ENCODE results near the gene TNFRSF12A. TPM values are rescaled to one million over a fixed set of nuclear protein-coding genes. Genes with fewer than 3 reads are reported as not detected.
"Not testable (repeated sequence)": the region's sequence is repeated elsewhere in the genome, so short reads cannot be mapped to it uniquely, and the experiment has no call there.

Gene TNFRSF12A
- total RNA-seq, 1 donor from 2014 or later: 14.3 TPM

- Mint-ChIP-seq H3K9me3 (no peaks in the 10 kb centered on the region), H3K27me3 (ENCODE audit: insufficient read depth, low read depth) (peaks cover 29% of the 10 kb centered on the region), H3K4me1 (peaks cover 5% of the 10 kb centered on the region), H3K27ac (no peak overlapping the region), H3K4me3 (peak overlapping the region; percentile 24), H3K36me3 (peaks cover 5% of the 10 kb centered on the region)
- Histone ChIP-seq H3K27ac (no peak overlapping the region), H3K9me3 (ENCODE audit: low read depth) (no peaks in the 10 kb centered on the region), H3K9ac (no peak overlapping the region), H3K79me2 (ENCODE audit: low read depth) (no peaks in the 10 kb centered on the region), H3K4me2 (no peak overlapping the region), H3K4me3 (no peak overlapping the region), H3K27me3 (peaks cover 53% of the 10 kb centered on the region), H4K20me1 (ENCODE audit: low read depth) (peaks cover 13% of the 10 kb centered on the region), H3F3A (ENCODE audit: low read depth) (peaks cover 12% of the 10 kb centered on the region), H3K4me1 (no peaks in the 10 kb centered on the region), H3K36me3 (no peaks in the 10 kb centered on the region), H2AFZ (replicated peaks) (no peak overlapping the region)
- DNase-seq (ENCODE audit: low spot score): no peak
- no peak for TF ChIP-seq CTCF (IDR thresholded peaks at IDR 0.05)
- TF ChIP-seq EZH2 (IDR thresholded peaks at IDR 0.05): no peak
- no peak for TF ChIP-seq EZH2phosphoT487 (IDR thresholded peaks at IDR 0.05)
Observed at GRCh38 chr16:3051009-3051408, 30.8 kb downstream of the TNFRSF12A start.

- Histone ChIP-seq H4K20me1 (ENCODE audit: low read depth) (peaks cover 14% of the 10 kb centered on the region), H3K9me3 (ENCODE audit: low read depth) (no peaks in the 10 kb centered on the region), H3K4me1 (no peaks in the 10 kb centered on the region), H3K4me3 (no peak overlapping the region), H3K79me2 (ENCODE audit: low read depth) (no peaks in the 10 kb centered on the region), H3K4me2 (no peak overlapping the region), H3K27me3 (peaks cover 49% of the 10 kb centered on the region), H3K27ac (no peak overlapping the region), H3K9ac (no peak overlapping the region), H3F3A (ENCODE audit: low read depth) (peaks cover 12% of the 10 kb centered on the region), H2AFZ (replicated peaks) (no peak overlapping the region), H3K36me3 (no peaks in the 10 kb centered on the region)
- Mint-ChIP-seq H3K27ac (no peak overlapping the region), H3K4me1 (peaks cover 5% of the 10 kb centered on the region), H3K4me3 (no peak overlapping the region), H3K9me3 (no peaks in the 10 kb centered on the region), H3K36me3 (peaks cover 5% of the 10 kb centered on the region), H3K27me3 (ENCODE audit: insufficient read depth, low read depth) (peaks cover 29% of the 10 kb centered on the region)
- TF ChIP-seq EZH2phosphoT487 (IDR thresholded peaks at IDR 0.05): no peak
- no peak for DNase-seq (ENCODE audit: low spot score)
Observed at GRCh38 chr16:3051494-3051893, 31.3 kb downstream of the TNFRSF12A start.

- not testable (repeated sequence) for H3K4me1 ChIP-seq; H3K9me3 ChIP-seq (ENCODE audit: low read depth); H3K36me3 ChIP-seq; H2AFZ ChIP-seq (replicated peaks); H3K27ac ChIP-seq; H3K4me3 Mint-ChIP-seq; H3K27ac Mint-ChIP-seq; DNase-seq (ENCODE audit: low spot score); H3F3A ChIP-seq (ENCODE audit: low read depth); H3K9me3 Mint-ChIP-seq; H3K4me1 Mint-ChIP-seq; H3K4me2 ChIP-seq; H3K36me3 Mint-ChIP-seq; H3K9ac ChIP-seq; H3K4me3 ChIP-seq; H3K79me2 ChIP-seq (ENCODE audit: low read depth)
- Histone ChIP-seq H3K27me3 (peaks cover 48% of the 10 kb centered on the region), H4K20me1 (ENCODE audit: low read depth) (peaks cover 14% of the 10 kb centered on the region)
- H3K27me3 Mint-ChIP-seq (ENCODE audit: insufficient read depth, low read depth): peaks cover 21% of the 10 kb centered on the region
Observed at GRCh38 chr16:3052571-3053329, 32.6 kb downstream of the TNFRSF12A start.

GRCh38 chr16:3053330-3053710 lies 33.2 kb downstream of the TNFRSF12A start:
- not testable (repeated sequence) for H3K9me3 ChIP-seq (ENCODE audit: low read depth); H3K9me3 Mint-ChIP-seq; H3K79me2 ChIP-seq (ENCODE audit: low read depth); H3K27ac Mint-ChIP-seq; H3K9ac ChIP-seq; H3K4me1 ChIP-seq; H3K36me3 Mint-ChIP-seq; H3F3A ChIP-seq (ENCODE audit: low read depth); DNase-seq (ENCODE audit: low spot score); H3K27ac ChIP-seq; H3K36me3 ChIP-seq; H3K4me2 ChIP-seq; H3K4me3 ChIP-seq; H2AFZ ChIP-seq (replicated peaks); H3K4me3 Mint-ChIP-seq; H3K4me1 Mint-ChIP-seq
- peaks cover 15% of the 10 kb centered on the region for H3K27me3 Mint-ChIP-seq (ENCODE audit: insufficient read depth, low read depth)
- Histone ChIP-seq H3K27me3 (peaks cover 48% of the 10 kb centered on the region), H4K20me1 (ENCODE audit: low read depth) (peaks cover 18% of the 10 kb centered on the region)
